Measurements from ENCODE around the gene PLCD1. TPM values are rescaled to one million over a fixed set of nuclear protein-coding genes. Genes with fewer than 3 reads are reported as not detected.

The PLCD1 gene
- total RNA-seq, 1 experiment from 2014 or later = 7.9 TPM

GRCh38 chr3:38005076-38006020, 24.1 kb downstream of the PLCD1 start:
- H3K4me3 Mint-ChIP-seq (ENCODE audit: unreplicated experiment) = no peak overlapping the region
- BruUV-seq (replicated peaks) = no TSS peak
- H3K9me3 ChIP-seq = no peaks in the 10 kb centered on the region
- no peak overlapping the region for H3K27ac Mint-ChIP-seq (ENCODE audit: unreplicated experiment)
- TF ChIP-seq, protein P1, sequence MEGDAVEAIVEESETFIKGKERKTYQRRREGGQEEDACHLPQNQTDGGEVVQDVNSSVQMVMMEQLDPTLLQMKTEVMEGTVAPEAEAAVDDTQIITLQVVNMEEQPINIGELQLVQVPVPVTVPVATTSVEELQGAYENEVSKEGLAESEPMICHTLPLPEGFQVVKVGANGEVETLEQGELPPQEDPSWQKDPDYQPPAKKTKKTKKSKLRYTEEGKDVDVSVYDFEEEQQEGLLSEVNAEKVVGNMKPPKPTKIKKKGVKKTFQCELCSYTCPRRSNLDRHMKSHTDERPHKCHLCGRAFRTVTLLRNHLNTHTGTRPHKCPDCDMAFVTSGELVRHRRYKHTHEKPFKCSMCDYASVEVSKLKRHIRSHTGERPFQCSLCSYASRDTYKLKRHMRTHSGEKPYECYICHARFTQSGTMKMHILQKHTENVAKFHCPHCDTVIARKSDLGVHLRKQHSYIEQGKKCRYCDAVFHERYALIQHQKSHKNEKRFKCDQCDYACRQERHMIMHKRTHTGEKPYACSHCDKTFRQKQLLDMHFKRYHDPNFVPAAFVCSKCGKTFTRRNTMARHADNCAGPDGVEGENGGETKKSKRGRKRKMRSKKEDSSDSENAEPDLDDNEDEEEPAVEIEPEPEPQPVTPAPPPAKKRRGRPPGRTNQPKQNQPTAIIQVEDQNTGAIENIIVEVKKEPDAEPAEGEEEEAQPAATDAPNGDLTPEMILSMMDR (IDR thresholded peaks at IDR 0.05; ENCODE audit: insufficient read depth in 1 of 2, low read depth in 1 of 2, low read length in 1 of 2, severe bottlenecking in 1 of 2, unreplicated experiment in 1 of 2) = no peak
- H3K36me3 ChIP-seq (ENCODE audit: control insufficient read depth, insufficient read depth, low read length) = peaks cover 9% of the 10 kb centered on the region
- peaks cover 21% of the 10 kb centered on the region for H3K4me1 ChIP-seq
- POLR2A ChIA-PET = no interaction called here
- H3K27me3 ChIP-seq (replicated peaks; ENCODE audit: control insufficient read depth, insufficient read depth, low read length) = no peaks in the 10 kb centered on the region
- no peaks in the 10 kb centered on the region for H3K27me3 Mint-ChIP-seq (ENCODE audit: insufficient read depth, unreplicated experiment)
- CTCF ChIA-PET = interaction anchor here (2.3 to 2.7 kb wide), 2 partner anchors 31 to 34 kb away, joined by 10 to 44 read pairs; partner anchors contain the start of gene DLEC1
- no peak for DNase-seq
- H3K4me3 ChIP-seq (ENCODE audit: low read depth, low read length) = no peak overlapping the region
- no peaks in the 10 kb centered on the region for H3K9me3 Mint-ChIP-seq (ENCODE audit: unreplicated experiment)
- peaks cover 19% of the 10 kb centered on the region for H3K4me1 Mint-ChIP-seq (ENCODE audit: low read depth, unreplicated experiment)
- intact Hi-C loops (cut with micrococcal nuclease; ENCODE audit: unreplicated experiment) = no loop called here
- H3K36me3 Mint-ChIP-seq (ENCODE audit: insufficient read depth, unreplicated experiment) = peaks cover 15% of the 10 kb centered on the region

- Mint-ChIP-seq H3K27me3 (ENCODE audit: insufficient read depth, unreplicated experiment) (no peaks in the 10 kb centered on the region), H3K9me3 (ENCODE audit: unreplicated experiment) (no peaks in the 10 kb centered on the region), H3K4me1 (ENCODE audit: low read depth, unreplicated experiment) (peaks cover 25% of the 10 kb centered on the region), H3K4me3 (ENCODE audit: unreplicated experiment) (peak overlapping the region; percentile 26), H3K36me3 (ENCODE audit: insufficient read depth, unreplicated experiment) (peaks cover 12% of the 10 kb centered on the region), H3K27ac (ENCODE audit: unreplicated experiment) (peak overlapping the region; percentile 23)
- ChIA-PET CTCF (interaction anchor here (0.9 to 2.7 kb wide), 6 partner anchors 11 to 340 kb away, joined by 3 to 44 read pairs (median 5); partner anchors contain the start of gene DLEC1), POLR2A (interaction anchor here (0.6 to 1.2 kb wide), 3 partner anchors 30 to 132 kb away, joined by 3 to 8 read pairs (median 3); partner anchors contain the start of gene ACAA1)
- peaks cover 9% of the 10 kb centered on the region for H3K36me3 ChIP-seq (ENCODE audit: control insufficient read depth, insufficient read depth, low read length)
- intact Hi-C loops (cut with micrococcal nuclease; ENCODE audit: unreplicated experiment) = loop anchor here (1.0 kb wide), 1 partner anchor 36 kb away; no protein-coding TSS in a partner anchor
- H3K4me3 ChIP-seq (ENCODE audit: low read depth, low read length) = no peak overlapping the region
- peak; percentile 83 to 86 for DNase-seq
- TSS peak; percentile 28 for BruUV-seq (replicated peaks)
- TF ChIP-seq, protein P1 (IDR thresholded peaks at IDR 0.05; ENCODE audit: insufficient read depth in 1 of 2, low read depth in 1 of 2, low read length in 1 of 2, severe bottlenecking in 1 of 2, unreplicated experiment in 1 of 2) = peak; percentile 73 to 78
- H3K9me3 ChIP-seq = no peaks in the 10 kb centered on the region
- peaks cover 21% of the 10 kb centered on the region for H3K4me1 ChIP-seq
- no peaks in the 10 kb centered on the region for H3K27me3 ChIP-seq (replicated peaks; ENCODE audit: control insufficient read depth, insufficient read depth, low read length)
Observed at GRCh38 chr3:38004415-38005075, 24.9 kb downstream of the PLCD1 start.
